ENCODE measurements around the gene USP49. TPM values are rescaled to one million over a fixed set of nuclear protein-coding genes. Genes with fewer than 3 reads are reported as not detected.

USP49 gene
- total and polyA plus RNA-seq, 2 of the 13 experiments (the other 11 are each of a cell fraction or from before 2014, with no cell fraction given): 2.9 to 4.3 TPM

DNA sequence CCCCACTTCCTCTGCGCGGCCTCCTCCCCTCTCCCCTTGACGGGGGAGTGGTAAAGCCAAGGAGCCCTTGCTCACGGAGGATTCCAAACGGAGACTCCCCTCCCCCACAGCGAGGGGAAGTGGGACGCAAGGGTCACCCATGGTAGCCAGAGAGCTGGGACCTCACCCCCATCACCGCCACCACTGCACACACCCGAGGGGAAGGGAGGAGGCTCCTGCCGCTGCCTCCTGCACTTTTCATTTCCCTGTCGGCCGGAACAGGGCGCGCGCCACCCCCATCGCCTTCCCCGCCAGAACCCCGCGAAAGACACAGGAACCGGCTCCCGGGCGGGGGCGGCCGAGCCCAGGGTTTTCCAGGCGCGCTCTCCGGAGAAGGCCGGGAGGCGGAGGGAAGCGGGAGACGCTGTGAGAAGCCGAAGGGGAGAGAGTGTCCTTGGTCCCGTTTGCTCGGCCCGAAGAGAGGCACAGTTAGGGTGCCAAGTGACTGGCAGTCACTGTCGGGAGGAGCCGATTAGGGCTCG is 45.6 kb upstream of the USP49 start (continued):
- TF ChIP-seq NONO (IDR thresholded peaks at IDR 0.05): no peak
- peak; percentile 7; the same call in 1 of the 2 replicates for TF ChIP-seq NONO (CRISPR knock-in tag; conservative IDR thresholded peaks at IDR 0.05)
- TF ChIP-seq HDAC6 (IDR thresholded peaks at IDR 0.05; ENCODE audit: low read depth, low read length): no peak
- TF ChIP-seq DMAP1 (CRISPR knock-in tag; IDR thresholded peaks at IDR 0.05): peak; percentile 6; the same call in 1 of the 2 replicates
- TF ChIP-seq KAT7 (CRISPR knock-in tag; IDR thresholded peaks at IDR 0.05; ENCODE audit: borderline replicate concordance): no peak
- TF ChIP-seq TCF12 (IDR thresholded peaks at IDR 0.05): no peak
- 0 out of 2 replicates have a peak, but pooled peaks have one; percentile 19 for TF ChIP-seq TCF12 (CRISPR knock-in tag; IDR thresholded peaks at IDR 0.05)
- TF ChIP-seq PHF8 (CRISPR knock-in tag; IDR thresholded peaks at IDR 0.05): peak; percentile 2; the same call in 1 of the 2 replicates
- peak; percentile 42 for TF ChIP-seq RBM39 (IDR thresholded peaks at IDR 0.05; ENCODE audit: low read depth, low read length, poor library complexity, severe bottlenecking)
- TF ChIP-seq, protein P1, sequence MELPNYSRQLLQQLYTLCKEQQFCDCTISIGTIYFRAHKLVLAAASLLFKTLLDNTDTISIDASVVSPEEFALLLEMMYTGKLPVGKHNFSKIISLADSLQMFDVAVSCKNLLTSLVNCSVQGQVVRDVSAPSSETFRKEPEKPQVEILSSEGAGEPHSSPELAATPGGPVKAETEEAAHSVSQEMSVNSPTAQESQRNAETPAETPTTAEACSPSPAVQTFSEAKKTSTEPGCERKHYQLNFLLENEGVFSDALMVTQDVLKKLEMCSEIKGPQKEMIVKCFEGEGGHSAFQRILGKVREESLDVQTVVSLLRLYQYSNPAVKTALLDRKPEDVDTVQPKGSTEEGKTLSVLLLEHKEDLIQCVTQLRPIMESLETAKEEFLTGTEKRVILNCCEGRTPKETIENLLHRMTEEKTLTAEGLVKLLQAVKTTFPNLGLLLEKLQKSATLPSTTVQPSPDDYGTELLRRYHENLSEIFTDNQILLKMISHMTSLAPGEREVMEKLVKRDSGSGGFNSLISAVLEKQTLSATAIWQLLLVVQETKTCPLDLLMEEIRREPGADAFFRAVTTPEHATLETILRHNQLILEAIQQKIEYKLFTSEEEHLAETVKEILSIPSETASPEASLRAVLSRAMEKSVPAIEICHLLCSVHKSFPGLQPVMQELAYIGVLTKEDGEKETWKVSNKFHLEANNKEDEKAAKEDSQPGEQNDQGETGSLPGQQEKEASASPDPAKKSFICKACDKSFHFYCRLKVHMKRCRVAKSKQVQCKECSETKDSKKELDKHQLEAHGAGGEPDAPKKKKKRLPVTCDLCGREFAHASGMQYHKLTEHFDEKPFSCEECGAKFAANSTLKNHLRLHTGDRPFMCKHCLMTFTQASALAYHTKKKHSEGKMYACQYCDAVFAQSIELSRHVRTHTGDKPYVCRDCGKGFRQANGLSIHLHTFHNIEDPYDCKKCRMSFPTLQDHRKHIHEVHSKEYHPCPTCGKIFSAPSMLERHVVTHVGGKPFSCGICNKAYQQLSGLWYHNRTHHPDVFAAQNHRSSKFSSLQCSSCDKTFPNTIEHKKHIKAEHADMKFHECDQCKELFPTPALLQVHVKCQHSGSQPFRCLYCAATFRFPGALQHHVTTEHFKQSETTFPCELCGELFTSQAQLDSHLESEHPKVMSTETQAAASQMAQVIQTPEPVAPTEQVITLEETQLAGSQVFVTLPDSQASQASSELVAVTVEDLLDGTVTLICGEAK (IDR thresholded peaks at IDR 0.05): no peak
- TF ChIP-seq, protein P1 (CRISPR knock-in tag; IDR thresholded peaks at IDR 0.05): no peak
- TF ChIP-seq, protein P2, sequence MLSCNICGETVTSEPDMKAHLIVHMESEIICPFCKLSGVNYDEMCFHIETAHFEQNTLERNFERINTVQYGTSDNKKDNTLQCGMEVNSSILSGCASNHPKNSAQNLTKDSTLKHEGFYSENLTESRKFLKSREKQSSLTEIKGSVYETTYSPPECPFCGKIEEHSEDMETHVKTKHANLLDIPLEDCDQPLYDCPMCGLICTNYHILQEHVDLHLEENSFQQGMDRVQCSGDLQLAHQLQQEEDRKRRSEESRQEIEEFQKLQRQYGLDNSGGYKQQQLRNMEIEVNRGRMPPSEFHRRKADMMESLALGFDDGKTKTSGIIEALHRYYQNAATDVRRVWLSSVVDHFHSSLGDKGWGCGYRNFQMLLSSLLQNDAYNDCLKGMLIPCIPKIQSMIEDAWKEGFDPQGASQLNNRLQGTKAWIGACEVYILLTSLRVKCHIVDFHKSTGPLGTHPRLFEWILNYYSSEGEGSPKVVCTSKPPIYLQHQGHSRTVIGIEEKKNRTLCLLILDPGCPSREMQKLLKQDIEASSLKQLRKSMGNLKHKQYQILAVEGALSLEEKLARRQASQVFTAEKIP (CRISPR knock-in tag; IDR thresholded peaks at IDR 0.05; ENCODE audit: borderline replicate concordance): no peak
- TF ChIP-seq ZMAT3 (CRISPR knock-in tag; conservative IDR thresholded peaks at IDR 0.05): no peak
- peak; percentile 50; the same call in 1 of the 2 replicates for TF ChIP-seq GABPB1 (CRISPR knock-in tag; IDR thresholded peaks at IDR 0.05)
- TF ChIP-seq AHR (CRISPR knock-in tag; IDR thresholded peaks at IDR 0.05): 0 out of 2 replicates have a peak, but pooled peaks have one; percentile 32
- peak; percentile 93 for TF ChIP-seq HIVEP1 (CRISPR knock-in tag; IDR thresholded peaks at IDR 0.05)
- TF ChIP-seq, protein P3, sequence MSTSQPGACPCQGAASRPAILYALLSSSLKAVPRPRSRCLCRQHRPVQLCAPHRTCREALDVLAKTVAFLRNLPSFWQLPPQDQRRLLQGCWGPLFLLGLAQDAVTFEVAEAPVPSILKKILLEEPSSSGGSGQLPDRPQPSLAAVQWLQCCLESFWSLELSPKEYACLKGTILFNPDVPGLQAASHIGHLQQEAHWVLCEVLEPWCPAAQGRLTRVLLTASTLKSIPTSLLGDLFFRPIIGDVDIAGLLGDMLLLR (CRISPR knock-in tag; IDR thresholded peaks at IDR 0.05): peak; percentile 59; the same call in 1 of the 2 replicates
- TF ChIP-seq, protein P4, sequence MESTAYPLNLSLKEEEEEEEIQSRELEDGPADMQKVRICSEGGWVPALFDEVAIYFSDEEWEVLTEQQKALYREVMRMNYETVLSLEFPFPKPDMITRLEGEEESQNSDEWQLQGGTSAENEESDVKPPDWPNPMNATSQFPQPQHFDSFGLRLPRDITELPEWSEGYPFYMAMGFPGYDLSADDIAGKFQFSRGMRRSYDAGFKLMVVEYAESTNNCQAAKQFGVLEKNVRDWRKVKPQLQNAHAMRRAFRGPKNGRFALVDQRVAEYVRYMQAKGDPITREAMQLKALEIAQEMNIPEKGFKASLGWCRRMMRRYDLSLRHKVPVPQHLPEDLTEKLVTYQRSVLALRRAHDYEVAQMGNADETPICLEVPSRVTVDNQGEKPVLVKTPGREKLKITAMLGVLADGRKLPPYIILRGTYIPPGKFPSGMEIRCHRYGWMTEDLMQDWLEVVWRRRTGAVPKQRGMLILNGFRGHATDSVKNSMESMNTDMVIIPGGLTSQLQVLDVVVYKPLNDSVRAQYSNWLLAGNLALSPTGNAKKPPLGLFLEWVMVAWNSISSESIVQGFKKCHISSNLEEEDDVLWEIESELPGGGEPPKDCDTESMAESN (CRISPR knock-in tag; conservative IDR thresholded peaks at IDR 0.05): 0 out of 2 replicates have a peak, but pooled peaks have one; percentile 48
